ENCODE results near the gene MAP4. TPM values are rescaled to one million over a fixed set of nuclear protein-coding genes. Genes with fewer than 3 reads are reported as not detected.
A peak's percentile ranks its signal among the peaks of the same experiment; 100 is the strongest.

The MAP4 gene
- total and polyA plus RNA-seq, 2 of the 13 experiments (the other 11 are each of a cell fraction or from before 2014, with no cell fraction given), result 33.1 to 38.7 TPM

DNA sequence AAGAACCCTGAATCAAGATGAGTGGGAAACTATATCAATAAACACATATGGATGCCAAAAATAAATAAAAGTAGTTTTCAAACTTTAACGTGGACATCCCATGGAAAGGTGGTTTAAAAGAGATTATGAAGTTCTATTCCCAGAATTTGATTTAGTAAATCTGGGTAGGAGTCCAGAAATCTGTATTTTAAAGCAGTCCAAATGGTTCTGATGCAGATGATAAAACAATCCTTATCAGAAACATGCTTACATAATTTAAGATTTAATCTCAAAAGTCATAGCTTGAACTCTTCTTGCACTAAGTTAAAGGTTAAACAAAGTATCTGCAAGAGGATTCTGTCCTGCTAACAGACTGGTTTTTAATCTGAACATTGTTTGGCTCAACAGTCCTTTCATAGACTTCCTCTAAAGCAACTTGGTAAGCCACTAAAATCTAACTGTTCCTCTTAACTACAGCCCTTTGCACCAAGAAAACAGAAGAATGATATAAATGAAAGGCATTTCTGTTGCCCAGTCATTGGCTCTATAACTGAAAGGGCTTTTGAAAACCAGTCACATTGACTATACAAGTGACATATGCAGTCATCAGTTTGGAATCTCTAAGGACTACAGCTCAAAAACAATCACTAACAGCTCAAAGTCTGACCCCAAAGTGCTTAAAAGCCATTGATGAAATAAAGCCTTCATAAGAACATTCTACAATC lies 23.4 kb upstream of the MAP4 start:
- FAIRE-seq (peak; percentile 76), ATAC-seq (peak; percentile 93), DNase-seq (ENCODE audit: low spot score) (peak; percentile 97)
- TSS peak; percentile 97 for BruUV-seq (replicated peaks)
- peaks cover 41% of the 10 kb centered on the region for H3K79me2 ChIP-seq (ENCODE audit: insufficient read depth, low read length)
- H3K27me3 ChIP-seq (ENCODE audit: control insufficient read depth in 1 of 2, insufficient read depth in 2 of 2, low read length in 2 of 2), result no peaks in the 10 kb centered on the region
- 0% methylated on average over 1 of the region's 1 CpG for WGBS (ENCODE audit: low lambda C conversion rate)
- peaks cover 49% of the 10 kb centered on the region for H3K4me1 ChIP-seq (ENCODE audit: insufficient read depth, low read length)
- CTCF ChIA-PET (ENCODE audit: low intra/inter-chr PET ratio, low total read pairs), result no interaction called here
- POLR2A ChIA-PET, result interaction anchor here (0.7 to 1.9 kb wide), 8 partner anchors 9 to 112 kb away, joined by 3 to 17 read pairs (median 4); partner anchors contain the start of gene MAP4
- H3K4me2 ChIP-seq (ENCODE audit: low read depth, low read length), result peak overlapping the region; percentile 93
- peak overlapping the region; percentile 39 to 52 (median 44) for H3K4me3 ChIP-seq (replicated peaks in 1 of 3; ENCODE audit: insufficient read depth in 1 of 3, low read depth in 2 of 3, low read length in 3 of 3)
- no peak overlapping the region for H2AFZ ChIP-seq (ENCODE audit: low read length)
- no peaks in the 10 kb centered on the region for H3K9me3 ChIP-seq (ENCODE audit: low read length)
- in situ Hi-C loops (cut with HindIII; ENCODE audit: extremely low pct_ligation_motif_present, low pct_unique_long_range_greater_than_20kb) (no loop called here), intact Hi-C loops (cut with micrococcal nuclease; ENCODE audit: unreplicated experiment) (loop anchor here (2.0 kb wide), 1 partner anchor 49 kb away; no protein-coding TSS in a partner anchor)
- no peaks in the 10 kb centered on the region for H3K36me3 ChIP-seq (replicated peaks in 1 of 2; ENCODE audit: control insufficient read depth in 1 of 2, insufficient read depth in 2 of 2, low read length in 2 of 2)
- H3K27ac ChIP-seq (ENCODE audit: extremely low read length, insufficient read depth, low read length), result peak overlapping the region; percentile 98
- no peaks in the 10 kb centered on the region for H4K20me1 ChIP-seq (ENCODE audit: insufficient read depth, low read length)
- peak overlapping the region; percentile 89 for H3K9ac ChIP-seq (ENCODE audit: insufficient read depth, low read depth, low read length)
- no peak for TF ChIP-seq ZSCAN12 (CRISPR knock-in tag; IDR thresholded peaks at IDR 0.05)
- no peak for TF ChIP-seq RFXANK (CRISPR knock-in tag; IDR thresholded peaks at IDR 0.05)
- no peak for TF ChIP-seq ZNF335 (CRISPR knock-in tag; IDR thresholded peaks at IDR 0.05)
- no peak for TF ChIP-seq HHEX (CRISPR knock-in tag; IDR thresholded peaks at IDR 0.05)
- TF ChIP-seq NFE2L2 (IDR thresholded peaks at IDR 0.05; ENCODE audit: low read length), result peak; percentile 53; the same call in 1 of the 2 replicates
- no peak for TF ChIP-seq ZNF12 (CRISPR knock-in tag; IDR thresholded peaks at IDR 0.05)
- peak; percentile 76 for TF ChIP-seq ATF7 (IDR thresholded peaks at IDR 0.05)
- TF ChIP-seq ATF7 (CRISPR knock-in tag; IDR thresholded peaks at IDR 0.05), result peak; percentile 49; the same call in 1 of the 2 replicates
- TF ChIP-seq NR2F6 (IDR thresholded peaks at IDR 0.05), result no peak
- TF ChIP-seq NR2F6 (CRISPR knock-in tag; IDR thresholded peaks at IDR 0.05), result no peak
- TF ChIP-seq ZNF839 (CRISPR knock-in tag; IDR thresholded peaks at IDR 0.05; ENCODE audit: borderline replicate concordance), result no peak
- no peak for TF ChIP-seq THAP11 (CRISPR knock-in tag; IDR thresholded peaks at IDR 0.05)
- 0 out of 2 replicates have a peak, but pooled peaks have one; percentile 27 for TF ChIP-seq SMYD3 (CRISPR knock-in tag; IDR thresholded peaks at IDR 0.05)
- TF ChIP-seq GZF1 (CRISPR knock-in tag; IDR thresholded peaks at IDR 0.05), result no peak
- peak; percentile 37; the same call in 1 of the 2 replicates for TF ChIP-seq DPF2 (CRISPR knock-in tag; IDR thresholded peaks at IDR 0.05; ENCODE audit: borderline replicate concordance, low read depth)
- peak; percentile 88 for TF ChIP-seq ASH2L (IDR thresholded peaks at IDR 0.05; ENCODE audit: insufficient read length, low read depth, low read length)
- TF ChIP-seq, protein P1, sequence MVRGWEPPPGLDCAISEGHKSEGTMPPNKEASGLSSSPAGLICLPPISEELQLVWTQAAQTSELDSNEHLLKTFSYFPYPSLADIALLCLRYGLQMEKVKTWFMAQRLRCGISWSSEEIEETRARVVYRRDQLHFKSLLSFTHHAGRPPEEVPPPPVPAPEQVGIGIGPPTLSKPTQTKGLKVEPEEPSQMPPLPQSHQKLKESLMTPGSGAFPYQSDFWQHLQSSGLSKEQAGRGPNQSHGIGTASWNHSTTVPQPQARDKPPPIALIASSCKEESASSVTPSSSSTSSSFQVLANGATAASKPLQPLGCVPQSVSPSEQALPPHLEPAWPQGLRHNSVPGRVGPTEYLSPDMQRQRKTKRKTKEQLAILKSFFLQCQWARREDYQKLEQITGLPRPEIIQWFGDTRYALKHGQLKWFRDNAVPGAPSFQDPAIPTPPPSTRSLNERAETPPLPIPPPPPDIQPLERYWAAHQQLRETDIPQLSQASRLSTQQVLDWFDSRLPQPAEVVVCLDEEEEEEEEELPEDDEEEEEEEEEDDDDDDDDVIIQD (CRISPR knock-in tag; IDR thresholded peaks at IDR 0.05; ENCODE audit: low read depth), result peak; percentile 69; the same call in 1 of the 2 replicates
- no peak for TF ChIP-seq HCFC1 (IDR thresholded peaks at IDR 0.05; ENCODE audit: low read depth, low read length)
- TF ChIP-seq RBFOX2 (IDR thresholded peaks at IDR 0.05; ENCODE audit: low read depth, low read length), result 0 out of 2 replicates have a peak, but pooled peaks have one; percentile 51
- TF ChIP-seq HMG20A (CRISPR knock-in tag; IDR thresholded peaks at IDR 0.05; ENCODE audit: borderline replicate concordance), result peak; percentile 46; the same call in 1 of the 2 replicates
- no peak for TF ChIP-seq MED8 (CRISPR knock-in tag; IDR thresholded peaks at IDR 0.05; ENCODE audit: insufficient replicate concordance)
- peak; percentile 41; the same call in 1 of the 2 replicates for TF ChIP-seq KAT8 (CRISPR knock-in tag; IDR thresholded peaks at IDR 0.05)
- no peak for TF ChIP-seq ZNF543 (CRISPR knock-in tag; IDR thresholded peaks at IDR 0.05)
- TF ChIP-seq NCOR1 (IDR thresholded peaks at IDR 0.05; ENCODE audit: borderline replicate concordance, low read length), result peak; percentile 79; the same call in 1 of the 2 replicates
